Measurements from ENCODE around the gene CFAP410. TPM values are rescaled to one million over a fixed set of nuclear protein-coding genes. Genes with fewer than 3 reads are reported as not detected.

CFAP410 gene
- total and polyA plus RNA-seq, 2 donors (not counting 3 experiments of a cell fraction or from before 2014, with no cell fraction given): 7.2 to 12.2 TPM

DNA sequence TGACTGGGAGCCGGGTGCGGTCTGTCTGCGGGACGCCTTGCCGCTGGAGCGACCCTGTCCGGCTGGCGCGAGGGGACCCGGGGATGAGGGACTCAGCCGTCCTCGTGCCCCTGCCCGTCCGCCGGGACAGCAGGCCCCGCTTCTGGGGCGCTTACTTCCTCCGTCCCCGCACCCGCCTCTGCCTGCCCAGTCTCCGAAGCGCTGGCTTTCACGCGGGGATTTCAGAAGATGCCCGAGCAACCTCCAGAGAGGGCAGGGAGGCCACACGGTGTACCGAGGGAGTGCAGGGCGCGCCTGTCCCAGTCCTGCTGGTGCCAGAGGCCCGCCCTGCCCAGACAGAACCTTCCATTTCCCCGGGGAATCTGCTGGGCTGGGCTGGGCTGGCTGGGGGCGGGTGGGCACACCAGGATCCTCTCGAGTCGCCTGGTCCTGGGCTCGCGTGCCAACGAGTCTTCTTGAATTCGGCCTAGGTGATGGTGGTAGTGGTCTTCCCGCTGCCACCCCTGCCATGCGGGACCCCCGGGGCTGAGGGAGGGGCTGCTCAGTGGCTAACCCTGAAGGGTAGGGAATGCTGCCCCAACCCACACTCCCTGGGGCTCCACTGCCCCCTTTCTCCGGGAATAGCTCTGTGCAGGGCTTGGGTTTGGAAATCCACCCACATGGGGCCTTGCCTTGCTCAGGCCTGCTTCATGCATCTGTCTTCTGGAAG is 11.7 kb upstream of the CFAP410 start:
- ChIA-PET CTCF (no interaction called here), POLR2A (no interaction called here)
- dilution Hi-C loops (cut with MboI; ENCODE audit: extremely low pct_ligation_motif_present, low sequenced_read_pairs): no loop called here
- H3K9me1 ChIP-seq (replicated peaks; ENCODE audit: control insufficient read depth, extremely low read depth, insufficient read depth, low read length): no peaks in the 10 kb centered on the region
- FAIRE-seq: no peak
- H3K79me2 ChIP-seq (ENCODE audit: control insufficient read depth, insufficient read depth, low read length): no peaks in the 10 kb centered on the region
- H3K4me2 ChIP-seq (ENCODE audit: insufficient read depth, low read length): no peak overlapping the region
- no peaks in the 10 kb centered on the region for H4K20me1 ChIP-seq (replicated peaks; ENCODE audit: control insufficient read depth, extremely low read depth, insufficient read depth, low read length)
- BruUV-seq (replicated peaks): no TSS peak
- H3K27me3 ChIP-seq (ENCODE audit: control insufficient read depth in 2 of 2, insufficient read depth in 2 of 2, low read length in 2 of 2): peaks cover 7 to 18% of the 10 kb centered on the region in 2 experiments
- H2AFZ ChIP-seq (ENCODE audit: low read depth, low read length): no peak overlapping the region
- H3K9ac ChIP-seq (replicated peaks; ENCODE audit: extremely low read depth, insufficient read depth, low read length): no peak overlapping the region
- no peak for TF ChIP-seq POLR2A (IDR thresholded peaks at IDR 0.05; ENCODE audit: low read depth, low read length)
- TF ChIP-seq GATA2 (IDR thresholded peaks at IDR 0.05; ENCODE audit: insufficient read depth, insufficient read length, low read depth, low read length): no peak
- no peak for TF ChIP-seq POLR2AphosphoS5 (IDR thresholded peaks at IDR 0.05; ENCODE audit: insufficient read depth, low read depth, low read length)
- no peak for TF ChIP-seq MYC (IDR thresholded peaks at IDR 0.05; ENCODE audit: low read depth, low read length)
- TF ChIP-seq, protein P1, sequence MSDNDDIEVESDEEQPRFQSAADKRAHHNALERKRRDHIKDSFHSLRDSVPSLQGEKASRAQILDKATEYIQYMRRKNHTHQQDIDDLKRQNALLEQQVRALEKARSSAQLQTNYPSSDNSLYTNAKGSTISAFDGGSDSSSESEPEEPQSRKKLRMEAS (IDR thresholded peaks at IDR 0.05; ENCODE audit: insufficient read depth, insufficient read length): no peak
- TF ChIP-seq, protein P2, sequence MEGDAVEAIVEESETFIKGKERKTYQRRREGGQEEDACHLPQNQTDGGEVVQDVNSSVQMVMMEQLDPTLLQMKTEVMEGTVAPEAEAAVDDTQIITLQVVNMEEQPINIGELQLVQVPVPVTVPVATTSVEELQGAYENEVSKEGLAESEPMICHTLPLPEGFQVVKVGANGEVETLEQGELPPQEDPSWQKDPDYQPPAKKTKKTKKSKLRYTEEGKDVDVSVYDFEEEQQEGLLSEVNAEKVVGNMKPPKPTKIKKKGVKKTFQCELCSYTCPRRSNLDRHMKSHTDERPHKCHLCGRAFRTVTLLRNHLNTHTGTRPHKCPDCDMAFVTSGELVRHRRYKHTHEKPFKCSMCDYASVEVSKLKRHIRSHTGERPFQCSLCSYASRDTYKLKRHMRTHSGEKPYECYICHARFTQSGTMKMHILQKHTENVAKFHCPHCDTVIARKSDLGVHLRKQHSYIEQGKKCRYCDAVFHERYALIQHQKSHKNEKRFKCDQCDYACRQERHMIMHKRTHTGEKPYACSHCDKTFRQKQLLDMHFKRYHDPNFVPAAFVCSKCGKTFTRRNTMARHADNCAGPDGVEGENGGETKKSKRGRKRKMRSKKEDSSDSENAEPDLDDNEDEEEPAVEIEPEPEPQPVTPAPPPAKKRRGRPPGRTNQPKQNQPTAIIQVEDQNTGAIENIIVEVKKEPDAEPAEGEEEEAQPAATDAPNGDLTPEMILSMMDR (IDR thresholded peaks at IDR 0.05; ENCODE audit: extremely low read depth in 1 of 2, insufficient read depth in 1 of 2, low read depth in 1 of 2, low read length in 2 of 2): no peak
- no peak for TF ChIP-seq EZH2 (IDR thresholded peaks at IDR 0.05; ENCODE audit: borderline replicate concordance, low read depth, low read length, severe bottlenecking)
- no peak for TF ChIP-seq FOS (IDR thresholded peaks at IDR 0.05; ENCODE audit: borderline replicate concordance, insufficient read depth, low read length)
- no peak for TF ChIP-seq JUN (IDR thresholded peaks at IDR 0.05; ENCODE audit: borderline replicate concordance, insufficient read depth, insufficient read length, low read depth)
- H3K27ac ChIP-seq (ENCODE audit: insufficient read depth, low read depth, low read length): no peak overlapping the region
- DNase-seq (ENCODE audit: low read depth, low spot score): no peak
- no peaks in the 10 kb centered on the region for H3K4me1 ChIP-seq (ENCODE audit: control insufficient read depth, extremely low read depth, insufficient read depth, low read length)
- intact Hi-C loops (cut with micrococcal nuclease): no loop called here
- H3K4me3 ChIP-seq (replicated peaks in 1 of 3; ENCODE audit: insufficient read depth in 1 of 3, low read depth in 1 of 3, low read length in 3 of 3): no peak overlapping the region
- no peaks in the 10 kb centered on the region for H3K36me3 ChIP-seq (ENCODE audit: control insufficient read depth in 2 of 2, extremely low read depth in 1 of 2, insufficient read depth in 2 of 2, low read length in 2 of 2)
- no peaks in the 10 kb centered on the region for H3K9me3 ChIP-seq (replicated peaks; ENCODE audit: control insufficient read depth, insufficient read depth, low read length)

Data from endothelial cell of umbilical vein (primary cell).